HepG2 (cell line): ENCODE results near the gene HARBI1.

Experiments
- RAD21 ChIP-seq: fragments of 450-650 bp; formaldehyde crosslinking; IDR thresholded peaks from 2 replicates; pipeline ENCODE4 v1.5.0; 2020; ENCODE audit warnings: mild to moderate bottlenecking
- SIN3A ChIP-seq: IDR thresholded peaks from 2 replicates; pipeline ENCODE4 v1.6.1; 2011; ENCODE audit warnings: low read depth, mild to moderate bottlenecking, control low read depth, low read length, borderline replicate concordance
- ZBTB8A ChIP-seq: sonication (generic); formaldehyde crosslinking; IDR thresholded peaks from 2 replicates; pipeline ENCODE4 v1.4.0; 2020; ENCODE audit warnings: mild to moderate bottlenecking, low read depth, missing genetic modification reagents, borderline replicate concordance
- TF ChIP-seq, protein P1 (sequence below): sonication (generic); formaldehyde crosslinking; conservative IDR thresholded peaks from 2 replicates; pipeline ENCODE4 v1.4.0; 2020; ENCODE audit warnings: missing genetic modification reagents
- TF ChIP-seq, protein P2 (sequence below): sonication (generic); formaldehyde crosslinking; IDR thresholded peaks from 2 replicates; pipeline ENCODE4 v1.8.1; 2023; ENCODE audit warnings: missing genetic modification reagents, inconsistent platforms, borderline replicate concordance
- TF ChIP-seq, protein P3 (sequence below): sonication (generic); formaldehyde crosslinking; IDR thresholded peaks from 2 replicates; pipeline ENCODE4 v1.4.0; 2020; ENCODE audit warnings: missing genetic modification reagents

DNA sequence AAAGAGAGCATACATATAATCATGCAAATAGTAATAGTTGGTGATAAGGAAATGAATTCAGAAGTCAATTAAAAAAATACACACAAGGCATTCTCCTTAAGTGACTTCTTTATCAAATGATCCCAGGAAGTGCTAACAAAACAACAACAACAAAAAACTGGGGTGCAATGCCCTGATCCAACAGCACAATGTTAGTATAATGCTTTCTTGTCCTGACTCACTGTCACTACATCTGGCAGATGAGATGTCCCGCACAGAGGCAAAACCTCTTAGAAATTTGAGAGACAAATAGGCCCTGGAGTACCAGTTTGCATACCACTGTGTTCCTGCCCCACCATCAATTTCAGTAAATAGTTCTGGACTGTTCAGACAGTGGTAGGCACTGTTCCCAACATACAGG is 12.2 kb downstream of the HARBI1 start:
- TF ChIP-seq, protein P1, sequence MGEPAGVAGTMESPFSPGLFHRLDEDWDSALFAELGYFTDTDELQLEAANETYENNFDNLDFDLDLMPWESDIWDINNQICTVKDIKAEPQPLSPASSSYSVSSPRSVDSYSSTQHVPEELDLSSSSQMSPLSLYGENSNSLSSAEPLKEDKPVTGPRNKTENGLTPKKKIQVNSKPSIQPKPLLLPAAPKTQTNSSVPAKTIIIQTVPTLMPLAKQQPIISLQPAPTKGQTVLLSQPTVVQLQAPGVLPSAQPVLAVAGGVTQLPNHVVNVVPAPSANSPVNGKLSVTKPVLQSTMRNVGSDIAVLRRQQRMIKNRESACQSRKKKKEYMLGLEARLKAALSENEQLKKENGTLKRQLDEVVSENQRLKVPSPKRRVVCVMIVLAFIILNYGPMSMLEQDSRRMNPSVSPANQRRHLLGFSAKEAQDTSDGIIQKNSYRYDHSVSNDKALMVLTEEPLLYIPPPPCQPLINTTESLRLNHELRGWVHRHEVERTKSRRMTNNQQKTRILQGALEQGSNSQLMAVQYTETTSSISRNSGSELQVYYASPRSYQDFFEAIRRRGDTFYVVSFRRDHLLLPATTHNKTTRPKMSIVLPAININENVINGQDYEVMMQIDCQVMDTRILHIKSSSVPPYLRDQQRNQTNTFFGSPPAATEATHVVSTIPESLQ (CRISPR knock-in tag) = no peak
- TF ChIP-seq ZBTB8A (no peak), SIN3A (no peak), RAD21 (no peak)
- TF ChIP-seq, protein P2, sequence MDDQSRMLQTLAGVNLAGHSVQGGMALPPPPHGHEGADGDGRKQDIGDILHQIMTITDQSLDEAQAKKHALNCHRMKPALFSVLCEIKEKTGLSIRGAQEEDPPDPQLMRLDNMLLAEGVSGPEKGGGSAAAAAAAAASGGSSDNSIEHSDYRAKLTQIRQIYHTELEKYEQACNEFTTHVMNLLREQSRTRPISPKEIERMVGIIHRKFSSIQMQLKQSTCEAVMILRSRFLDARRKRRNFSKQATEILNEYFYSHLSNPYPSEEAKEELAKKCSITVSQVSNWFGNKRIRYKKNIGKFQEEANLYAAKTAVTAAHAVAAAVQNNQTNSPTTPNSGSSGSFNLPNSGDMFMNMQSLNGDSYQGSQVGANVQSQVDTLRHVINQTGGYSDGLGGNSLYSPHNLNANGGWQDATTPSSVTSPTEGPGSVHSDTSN (CRISPR knock-in tag) = no peak
- TF ChIP-seq, protein P3, sequence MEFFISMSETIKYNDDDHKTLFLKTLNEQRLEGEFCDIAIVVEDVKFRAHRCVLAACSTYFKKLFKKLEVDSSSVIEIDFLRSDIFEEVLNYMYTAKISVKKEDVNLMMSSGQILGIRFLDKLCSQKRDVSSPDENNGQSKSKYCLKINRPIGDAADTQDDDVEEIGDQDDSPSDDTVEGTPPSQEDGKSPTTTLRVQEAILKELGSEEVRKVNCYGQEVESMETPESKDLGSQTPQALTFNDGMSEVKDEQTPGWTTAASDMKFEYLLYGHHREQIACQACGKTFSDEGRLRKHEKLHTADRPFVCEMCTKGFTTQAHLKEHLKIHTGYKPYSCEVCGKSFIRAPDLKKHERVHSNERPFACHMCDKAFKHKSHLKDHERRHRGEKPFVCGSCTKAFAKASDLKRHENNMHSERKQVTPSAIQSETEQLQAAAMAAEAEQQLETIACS = no peak
